ENCODE measurements around the gene SLC66A2. TPM values are rescaled to one million over a fixed set of nuclear protein-coding genes. Genes with fewer than 3 reads are reported as not detected.
A peak's percentile ranks its signal among the peaks of the same experiment; 100 is the strongest.
"Not testable (repeated sequence)": the region's sequence is repeated elsewhere in the genome, so short reads cannot be mapped to it uniquely, and the experiment has no call there.

The SLC66A2 gene
- total and polyA plus RNA-seq, 9 donors = 2.1 to 31.1 (median 27.0) TPM

DNA sequence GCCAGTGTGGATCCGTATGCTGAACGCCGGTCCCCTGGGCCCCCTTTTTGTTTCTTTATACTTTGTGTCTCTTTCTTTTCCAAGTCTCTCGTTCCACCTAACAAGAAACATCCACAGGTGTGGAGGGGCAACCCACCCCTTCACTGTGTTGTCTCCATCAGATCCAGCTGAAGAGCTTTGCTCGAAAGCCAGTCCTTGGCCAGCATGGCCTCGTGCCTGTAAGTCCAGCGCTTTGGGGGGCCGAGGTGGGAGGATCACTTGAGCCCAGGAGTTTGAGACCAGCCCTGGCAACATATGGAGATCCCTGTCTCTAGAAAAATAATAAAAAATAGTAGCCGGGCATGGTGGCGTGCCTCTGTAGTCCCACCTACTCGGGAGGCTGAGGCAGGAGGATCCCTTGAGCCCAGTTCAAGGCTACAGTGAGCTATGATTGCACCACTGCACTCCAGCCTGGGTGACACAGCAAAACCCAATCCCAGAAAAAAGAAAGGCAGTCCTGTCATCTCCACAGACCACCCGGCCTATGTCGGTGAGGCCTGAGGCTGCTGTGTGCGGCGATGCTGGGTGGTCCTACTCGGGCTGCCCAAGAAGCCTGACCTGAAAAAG is 9.6 kb upstream of the SLC66A2 start:
- DNase-seq = peak in 1 of 5 donors; percentile 22
- Histone ChIP-seq H3K4me3 (no peak overlapping the region), H3K9me3 (no peaks in the 10 kb centered on the region), H3K27me3 (no peaks in the 10 kb centered on the region), H3K36me3 (no peaks in the 10 kb centered on the region), H3K4me1 (ENCODE audit: insufficient read depth) (peaks cover 4% of the 10 kb centered on the region), H3K27ac (no peak overlapping the region)
- intact Hi-C loops (cut with DNase I) = no loop called here
- TF ChIP-seq POLR2A (IDR thresholded peaks at IDR 0.05) (no peak), EP300 (IDR thresholded peaks at IDR 0.05) (no peak)
- TF ChIP-seq, protein P1, sequence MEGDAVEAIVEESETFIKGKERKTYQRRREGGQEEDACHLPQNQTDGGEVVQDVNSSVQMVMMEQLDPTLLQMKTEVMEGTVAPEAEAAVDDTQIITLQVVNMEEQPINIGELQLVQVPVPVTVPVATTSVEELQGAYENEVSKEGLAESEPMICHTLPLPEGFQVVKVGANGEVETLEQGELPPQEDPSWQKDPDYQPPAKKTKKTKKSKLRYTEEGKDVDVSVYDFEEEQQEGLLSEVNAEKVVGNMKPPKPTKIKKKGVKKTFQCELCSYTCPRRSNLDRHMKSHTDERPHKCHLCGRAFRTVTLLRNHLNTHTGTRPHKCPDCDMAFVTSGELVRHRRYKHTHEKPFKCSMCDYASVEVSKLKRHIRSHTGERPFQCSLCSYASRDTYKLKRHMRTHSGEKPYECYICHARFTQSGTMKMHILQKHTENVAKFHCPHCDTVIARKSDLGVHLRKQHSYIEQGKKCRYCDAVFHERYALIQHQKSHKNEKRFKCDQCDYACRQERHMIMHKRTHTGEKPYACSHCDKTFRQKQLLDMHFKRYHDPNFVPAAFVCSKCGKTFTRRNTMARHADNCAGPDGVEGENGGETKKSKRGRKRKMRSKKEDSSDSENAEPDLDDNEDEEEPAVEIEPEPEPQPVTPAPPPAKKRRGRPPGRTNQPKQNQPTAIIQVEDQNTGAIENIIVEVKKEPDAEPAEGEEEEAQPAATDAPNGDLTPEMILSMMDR (IDR thresholded peaks at IDR 0.05) = no peak
- 78 to 88% (median 82%) methylated on average over 16 of the region's 16 CpGs for WGBS, 3 donors

DNA sequence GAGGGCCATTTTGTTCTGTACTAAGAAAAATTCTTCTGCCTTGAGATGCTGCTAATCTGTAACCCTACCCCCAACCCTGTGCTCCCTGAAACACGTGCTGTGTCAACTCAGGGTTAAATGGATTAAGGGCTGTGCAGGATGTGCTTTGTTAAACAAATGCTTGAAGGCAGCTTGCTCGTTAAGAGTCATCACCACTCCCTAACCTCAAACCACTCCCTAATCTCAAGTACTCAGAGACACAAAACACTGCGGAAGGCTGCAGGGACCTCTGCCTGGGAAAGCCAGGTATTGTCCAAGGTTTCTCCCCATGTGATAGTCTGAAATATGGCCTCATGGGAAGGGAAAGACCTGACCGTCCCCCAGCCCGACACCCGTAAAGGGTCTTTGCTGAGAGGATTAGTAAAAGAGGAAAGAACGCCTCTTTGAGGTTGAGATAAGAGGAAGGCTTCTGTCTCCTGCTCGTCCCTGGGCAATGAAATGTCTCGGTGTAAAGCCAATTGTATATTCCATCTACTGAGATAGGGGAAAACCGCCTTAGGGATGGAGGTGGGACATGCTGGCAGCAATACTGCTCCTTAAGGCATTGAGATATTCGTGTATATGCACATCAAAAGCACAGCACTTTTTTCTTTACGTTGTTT is 8.8 kb upstream of the SLC66A2 start:
- intact Hi-C loops (cut with DNase I); H3K4me3 ChIP-seq; H3K27me3 ChIP-seq; H3K4me1 ChIP-seq (ENCODE audit: insufficient read depth); H3K9me3 ChIP-seq; H3K27ac ChIP-seq; DNase-seq; H3K36me3 ChIP-seq: not testable (repeated sequence)
- 12 to 18% (median 14%) methylated on average over 12 of the region's 12 CpGs for WGBS, 3 donors

DNA sequence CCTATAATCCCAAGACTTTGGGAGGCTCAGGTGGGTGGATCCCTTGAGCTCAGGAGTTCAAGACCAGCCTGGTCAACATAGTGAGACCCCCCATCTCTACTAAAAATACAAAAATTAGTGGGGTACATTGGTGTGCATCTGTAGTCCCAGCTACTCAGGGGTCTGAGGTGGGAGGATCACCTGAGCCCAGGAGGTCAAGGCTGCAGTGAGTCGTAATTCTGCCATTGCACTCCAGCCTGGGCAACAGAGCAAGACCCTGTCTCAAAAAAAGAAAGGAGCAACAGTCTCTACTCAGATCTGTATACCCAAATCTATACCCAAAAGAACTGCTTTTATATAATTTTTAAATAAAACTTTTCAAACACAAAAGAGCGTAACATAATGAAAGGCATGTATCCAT is 7.5 kb upstream of the SLC66A2 start:
- Histone ChIP-seq H3K27ac (no peak overlapping the region), H3K9me3 (no peaks in the 10 kb centered on the region), H3K4me3 (no peak overlapping the region), H3K36me3 (no peaks in the 10 kb centered on the region), H3K27me3 (no peaks in the 10 kb centered on the region), H3K4me1 (ENCODE audit: insufficient read depth) (no peaks in the 10 kb centered on the region)
- WGBS, 3 donors = 92 to 100% (median 95%) methylated on average over 2 of the region's 2 CpGs
- DNase-seq = no peak
- TF ChIP-seq, protein P1 (IDR thresholded peaks at IDR 0.05) = no peak
- TF ChIP-seq POLR2A (IDR thresholded peaks at IDR 0.05) = no peak
- intact Hi-C loops (cut with DNase I) = no loop called here

DNA sequence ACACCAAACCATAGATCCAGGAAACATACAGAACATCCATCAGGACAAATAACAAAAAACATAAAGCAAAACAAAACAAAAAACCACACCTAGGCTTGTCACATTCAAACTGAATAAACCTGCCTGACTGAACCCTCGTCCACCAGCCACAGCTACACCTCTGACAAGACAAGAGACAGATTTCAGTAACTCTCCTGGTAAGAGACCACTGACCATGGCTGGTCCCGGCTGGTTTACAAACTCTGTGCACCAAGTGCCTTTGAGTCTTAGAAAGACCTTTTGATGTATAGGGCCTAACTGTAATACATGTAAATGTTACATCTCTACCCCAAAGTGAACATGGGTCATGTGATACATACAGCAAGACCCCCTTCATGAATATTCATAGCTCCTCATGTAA is 4.8 kb upstream of the SLC66A2 start:
- no peak for DNase-seq
- Histone ChIP-seq H3K36me3 (no peaks in the 10 kb centered on the region), H3K4me3 (no peak overlapping the region), H3K9me3 (no peaks in the 10 kb centered on the region), H3K27ac (no peak overlapping the region), H3K4me1 (ENCODE audit: insufficient read depth) (no peaks in the 10 kb centered on the region), H3K27me3 (no peaks in the 10 kb centered on the region)
- WGBS, 3 donors = 76 to 82% (median 79%) methylated on average over 2 of the region's 2 CpGs
- intact Hi-C loops (cut with DNase I) = no loop called here
- no peak for TF ChIP-seq POLR2A (IDR thresholded peaks at IDR 0.05)
- TF ChIP-seq, protein P1 (IDR thresholded peaks at IDR 0.05) = no peak

DNA sequence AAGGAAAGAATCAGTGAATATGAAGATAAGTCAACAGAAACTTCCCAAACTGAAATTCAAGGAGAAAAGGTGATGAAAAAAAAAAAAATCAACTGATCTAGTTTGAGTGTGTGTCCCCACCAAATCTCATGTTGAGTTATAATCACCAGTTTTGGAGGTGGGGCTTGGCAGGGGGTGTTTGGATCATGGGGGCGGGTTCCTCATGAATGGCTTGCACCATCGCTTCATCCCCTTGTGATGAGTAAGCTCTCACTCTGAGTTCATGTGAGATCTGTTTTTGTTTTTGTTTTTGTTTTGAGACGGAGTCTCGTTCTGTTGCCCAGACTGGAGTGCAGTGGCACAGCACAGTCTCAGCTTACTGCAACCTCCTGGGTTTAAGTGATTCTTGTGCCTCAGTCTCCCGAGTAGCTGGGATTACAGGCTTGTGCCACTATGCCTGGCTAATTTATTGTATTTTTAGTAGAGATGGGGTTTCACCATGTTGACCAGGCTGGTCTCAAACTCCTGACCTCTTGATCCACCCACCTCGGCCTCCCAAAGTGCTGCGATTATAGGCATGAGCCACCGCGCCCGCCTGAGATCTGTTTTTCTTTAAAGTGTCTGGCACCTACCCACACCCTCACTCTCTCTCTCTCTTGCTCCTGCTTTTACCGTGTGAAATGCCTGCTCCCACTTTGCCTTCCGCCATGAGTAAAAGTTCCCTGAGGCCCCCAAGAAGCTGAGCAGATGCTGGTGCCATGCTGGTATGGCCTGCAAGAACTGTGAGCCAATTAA is 4.0 kb upstream of the SLC66A2 start:
- intact Hi-C loops (cut with DNase I) = no loop called here
- Histone ChIP-seq H3K4me1 (ENCODE audit: insufficient read depth) (peaks cover 3% of the 10 kb centered on the region), H3K9me3 (no peaks in the 10 kb centered on the region), H3K4me3 (no peak overlapping the region), H3K27me3 (no peaks in the 10 kb centered on the region), H3K27ac (no peak overlapping the region), H3K36me3 (no peaks in the 10 kb centered on the region)
- DNase-seq = peak in 1 of 5 donors; percentile 4
- WGBS, 3 donors = 82 to 87% (median 84%) methylated on average over 12 of the region's 12 CpGs
- TF ChIP-seq EP300 (IDR thresholded peaks at IDR 0.05) = no peak
- TF ChIP-seq, protein P1 (IDR thresholded peaks at IDR 0.05) = no peak
- no peak for TF ChIP-seq POLR2A (IDR thresholded peaks at IDR 0.05)
